CMK (cell line): Measurements from ENCODE around the gene WDHD1.
"Not testable (repeated sequence)": the region's sequence is repeated elsewhere in the genome, so short reads cannot be mapped to it uniquely, and the experiment has no call there.

ENCODE experiments used
- DNase-seq: peaks from one replicate; pipeline ENCODE4 v3.0.0-alpha.2; 2010; ENCODE audit warnings: low read depth

Gene WDHD1

GRCh38 chr14:54908190-54908589, 118.7 kb downstream of the WDHD1 start:
- DNase-seq, result no peak

GRCh38 chr14:54906075-54906474, 120.8 kb downstream of the WDHD1 start:
- DNase-seq, result no peak

- no peak for DNase-seq
These were observed 124.1 kb downstream of the WDHD1 start, which contains the start of gene GCH1 for GRCh38 chr14:54902521-54903420. TSS of gene GCH1 (minus strand) at chr14:54902826. CDS start at chr14:54902663, 163 bp downstream.

- no peak for DNase-seq
These were observed 124.8 kb downstream of the WDHD1 start for GRCh38 chr14:54902143-54902520.

- no peak for DNase-seq
These were observed 125.3 kb downstream of the WDHD1 start for GRCh38 chr14:54901380-54902142.

- no peak for DNase-seq
These were observed 127.3 kb downstream of the WDHD1 start for GRCh38 chr14:54899573-54899972.

GRCh38 chr14:54897809-54898555, 128.9 kb downstream of the WDHD1 start:
- not testable (repeated sequence) for DNase-seq

- no peak for DNase-seq
These were observed 131.2 kb downstream of the WDHD1 start for GRCh38 chr14:54895683-54896082.

- DNase-seq, result no peak
These were observed 131.9 kb downstream of the WDHD1 start for GRCh38 chr14:54894995-54895394.

GRCh38 chr14:54893151-54893760, 133.6 kb downstream of the WDHD1 start:
- DNase-seq, result no peak

GRCh38 chr14:54891471-54892245, 135.2 kb downstream of the WDHD1 start:
- no peak for DNase-seq

GRCh38 chr14:54890788-54891187, 136.1 kb downstream of the WDHD1 start:
- DNase-seq, result no peak

- no peak for DNase-seq
These were observed 137.0 kb downstream of the WDHD1 start for GRCh38 chr14:54889919-54890318.
